SK-N-SH (cell line): ENCODE data around the gene CLMP. TPM values are rescaled to one million over a fixed set of nuclear protein-coding genes. Genes with fewer than 3 reads are reported as not detected.

Source experiments
- CTCF ChIA-PET: fragments of 300-600, 350-600 bp; formaldehyde crosslinking; extraction: SDS; loops from one replicate; lab custom pipeline; 2021; lab: Yijun Ruan, JAX
- POLR2A ChIA-PET: fragments of 350-600 bp; sonication (Branson Sonifier 250); formaldehyde crosslinking; extraction: SDS; loops from one replicate; lab custom pipeline; 2020; ENCODE audit warnings: antibody characterized with exemption, inconsistent platforms; lab: Yijun Ruan, JAX
- DNase-seq: peaks from one replicate; pipeline ENCODE4 v3.0.0; 2012
- H2AFZ ChIP-seq: fragments of 200-600 bp; sonication (generic); 2 replicates; pipeline ENCODE4 v1.8.1; 2016; ENCODE audit warnings: antibody characterized with exemption, mild to moderate bottlenecking, low read depth
- H3F3A ChIP-seq: fragments of 200-600 bp; sonication (generic); replicated peaks from 2 replicates; pipeline ENCODE3; 2016; ENCODE audit warnings: antibody characterized with exemption, mild to moderate bottlenecking; ENCODE audit not compliant: insufficient read depth
- H3K27ac ChIP-seq, 2 experiments: fragments of 200-500 bp in 1 of 2; fragments of 200-600 bp in 1 of 2; sonication (Bioruptor generic) in 1 of 2; sonication (generic), shearing (Covaris generic) in 1 of 2; 2 replicates each; pipeline versions ENCODE4 v1.5.1 to v1.6.1; 2014 to 2016; ENCODE audit warnings: low read depth in 2 of 2, inconsistent platforms in 1 of 2, low read length in 1 of 2, mild to moderate bottlenecking in 1 of 2, mixed read lengths in 1 of 2
- H3K27me3 ChIP-seq: fragments of 200-600 bp; sonication (generic), shearing (Covaris generic); 2 replicates; pipeline ENCODE4 v1.6.1; 2016; ENCODE audit warnings: mixed run types; ENCODE audit not compliant: insufficient read depth
- H3K36me3 ChIP-seq, 2 experiments: fragments of 200-500 bp in 1 of 2; fragments of 200-600 bp in 1 of 2; sonication (Bioruptor generic) in 1 of 2; sonication (generic) in 1 of 2; replicated peaks in 1 of 2; 2 replicates each; pipeline versions ENCODE3 to v1.5.1; 2014 to 2016; ENCODE audit warnings: low read length in 1 of 2, mild to moderate bottlenecking in 1 of 2; ENCODE audit not compliant: insufficient read depth in 2 of 2, control insufficient read depth in 1 of 2
- H3K4me1 ChIP-seq, 2 experiments: fragments of 200-500 bp in 1 of 2; fragments of 200-600 bp in 1 of 2; sonication (Bioruptor generic) in 1 of 2; sonication (generic), shearing (Covaris generic) in 1 of 2; 2 replicates each; pipeline versions ENCODE4 v1.5.1 to v1.6.1; 2014 to 2016; ENCODE audit warnings: low read depth in 1 of 2, low read length in 1 of 2, mixed run types in 1 of 2; ENCODE audit not compliant: insufficient read depth in 2 of 2, control insufficient read depth in 1 of 2
- H3K4me2 ChIP-seq: fragments of 200-600 bp; sonication (generic), shearing (Covaris generic); 2 replicates; pipeline ENCODE4 v1.6.1; 2017; ENCODE audit warnings: mixed run types
- H3K4me3 ChIP-seq, 2 experiments: fragments of 200-500 bp in 1 of 2; fragments of 200-600 bp in 1 of 2; sonication (Bioruptor generic) in 1 of 2; sonication (generic), shearing (Covaris generic) in 1 of 2; 2 replicates each; pipeline versions ENCODE4 v1.5.1 to v1.8.1; 2014 to 2016; ENCODE audit warnings: low read depth in 2 of 2, inconsistent platforms in 1 of 2, low read length in 1 of 2, mild to moderate bottlenecking in 1 of 2, mixed read lengths in 1 of 2, moderate library complexity in 1 of 2
- H3K79me2 ChIP-seq: fragments of 200-600 bp; sonication (generic); 2 replicates; pipeline ENCODE4 v1.8.1; 2017; ENCODE audit warnings: mild to moderate bottlenecking; ENCODE audit not compliant: insufficient read depth
- H3K9ac ChIP-seq: fragments of 200-600 bp; sonication (generic); 2 replicates; pipeline ENCODE4 v1.6.1; 2017; ENCODE audit warnings: mixed run types
- H3K9me2 ChIP-seq: fragments of 200-600 bp; sonication (generic); 2 replicates; pipeline ENCODE4 v1.6.1; 2017; ENCODE audit warnings: mixed run types
- H3K9me3 ChIP-seq: fragments of 200-600 bp; sonication (generic); 2 replicates; pipeline ENCODE4 v1.6.1; 2017; ENCODE audit warnings: mixed run types, mild to moderate bottlenecking, moderate library complexity
- H4K20me1 ChIP-seq: fragments of 200-600 bp; sonication (generic); 2 replicates; pipeline ENCODE4 v1.6.1; 2017; ENCODE audit warnings: mild to moderate bottlenecking, mixed run types; ENCODE audit not compliant: insufficient read depth
- CHD2 ChIP-seq: fragments of 150-350 bp; IDR thresholded peaks from 2 replicates; pipeline ENCODE4 v1.6.1; 2018; ENCODE audit warnings: low read length; ENCODE audit not compliant: partially characterized antibody
- ELF1 ChIP-seq: IDR thresholded peaks from 2 replicates; pipeline ENCODE4 v1.4.0; 2012
- EP300 ChIP-seq, 2 experiments: IDR thresholded peaks; 2 replicates each; pipeline versions ENCODE4 v1.4.0 to v1.6.1; 2012; ENCODE audit warnings: borderline replicate concordance in 1 of 2, low read depth in 1 of 2, low read length in 1 of 2
- EZH2phosphoT487 ChIP-seq: fragments of 200-600 bp; sonication (generic); IDR thresholded peaks from 2 replicates; pipeline ENCODE4 v1.6.1; 2017; ENCODE audit warnings: low read depth, mixed run types, mild to moderate bottlenecking, antibody characterized with exemption, moderate library complexity, borderline replicate concordance
- FOSL2 ChIP-seq: IDR thresholded peaks from 2 replicates; pipeline ENCODE4 v1.4.0; 2012; ENCODE audit warnings: low read depth, mild to moderate bottlenecking, moderate library complexity, borderline replicate concordance
- FOXM1 ChIP-seq: IDR thresholded peaks from 2 replicates; pipeline ENCODE4 v1.4.0; 2012; ENCODE audit warnings: low read depth, mild to moderate bottlenecking
- GABPA ChIP-seq: IDR thresholded peaks from 2 replicates; pipeline ENCODE4 v1.4.0; 2012; ENCODE audit warnings: low read depth, mild to moderate bottlenecking
- GATA2 ChIP-seq: sonication (generic); formaldehyde crosslinking; IDR thresholded peaks from 2 replicates; pipeline ENCODE4 v1.5.0; 2020; ENCODE audit warnings: mild to moderate bottlenecking, missing genetic modification reagents
- JUND ChIP-seq: IDR thresholded peaks from 2 replicates; pipeline ENCODE4 v1.4.0; 2012
- MEF2A ChIP-seq: IDR thresholded peaks from 2 replicates; pipeline ENCODE4 v1.4.0; 2012; ENCODE audit warnings: low read depth, borderline replicate concordance
- MXI1 ChIP-seq: IDR thresholded peaks from 2 replicates; pipeline ENCODE4 v1.6.1; 2012; ENCODE audit warnings: mild to moderate bottlenecking, low read depth, low read length, improper control_type of control experiment
- NFIC ChIP-seq: IDR thresholded peaks from 2 replicates; pipeline ENCODE4 v1.4.0; 2012; ENCODE audit warnings: borderline replicate concordance
- PBX3 ChIP-seq: IDR thresholded peaks from 2 replicates; pipeline ENCODE4; 2012
- RAD21 ChIP-seq: IDR thresholded peaks from 2 replicates; pipeline ENCODE4 v1.6.1; 2012; ENCODE audit warnings: mild to moderate bottlenecking, low read length
- RXRA ChIP-seq: IDR thresholded peaks from 2 replicates; pipeline ENCODE4 v1.4.0; 2012; ENCODE audit warnings: low read depth, mild to moderate bottlenecking, borderline replicate concordance
- SIN3A ChIP-seq: IDR thresholded peaks from 2 replicates; pipeline ENCODE4 v1.6.1; 2012; ENCODE audit warnings: low read depth, mild to moderate bottlenecking, low read length, moderate library complexity, borderline replicate concordance
- SMC3 ChIP-seq: IDR thresholded peaks from 2 replicates; pipeline ENCODE4 v1.6.1; 2012; ENCODE audit warnings: low read depth, low read length, improper control_type of control experiment
- TAF1 ChIP-seq: IDR thresholded peaks from 2 replicates; pipeline ENCODE4 v1.6.1; 2012; ENCODE audit warnings: low read depth, mild to moderate bottlenecking, low read length, moderate library complexity, borderline replicate concordance
- YY1 ChIP-seq: IDR thresholded peaks from 2 replicates; pipeline ENCODE4 v1.4.0; 2012; ENCODE audit warnings: low read depth, mild to moderate bottlenecking
- WGBS: methylation state at CpG from one replicate; pipeline ENCODE4 v1.1.6; 2017; ENCODE audit warnings: low lambda C conversion rate; 5-methylcytosine and 5-hydroxymethylcytosine counted together
- polyA plus RNA-seq, 3 experiments: library from polyadenylated mRNA; depleted of rRNA; stranded (reverse); fragments of >200 nt; gene quantifications; 2 replicates each; pipeline ENCODE4 v1.2.3, GENCODE V29; 2012
- TF ChIP-seq, protein P1 (sequence below): fragments of 200-600 bp; sonication (generic); IDR thresholded peaks from 2 replicates; pipeline ENCODE4 v1.6.1; 2017; ENCODE audit warnings: antibody characterized with exemption, mild to moderate bottlenecking, moderate library complexity
- TF ChIP-seq, protein P2 (sequence below): fragments of 150-350 bp; IDR thresholded peaks from 2 replicates; pipeline ENCODE4 v1.6.1; 2017; ENCODE audit warnings: antibody characterized with exemption, low read length, low read depth, borderline replicate concordance

CLMP gene
- polyA plus RNA-seq, 1 of the 3 experiments (the other 2 are of a cell fraction), result 61.9 TPM

GRCh38 chr11:123100379-123101085 lies 94.5 kb downstream of the CLMP start:
- Histone ChIP-seq H3K4me3 (no peak overlapping the region), H3K36me3 (peaks cover 0 to 16% of the 10 kb centered on the region in 2 experiments), H3F3A (peaks cover 20% of the 10 kb centered on the region), H3K4me1 (peaks cover 8 to 16% of the 10 kb centered on the region in 2 experiments; a peak in 2 of 4 replicates), H3K27ac (peak overlapping the region; percentile 18 to 26; a peak in 2 of 4 replicates), H3K9ac (peak overlapping the region; percentile 34; the same call in 1 of the 2 replicates), H2AFZ (no peak overlapping the region), H3K9me3 (no peaks in the 10 kb centered on the region), H3K27me3 (no peaks in the 10 kb centered on the region), H4K20me1 (no peaks in the 10 kb centered on the region; the same call in 1 of the 2 replicates), H3K79me2 (peaks cover 79% of the 10 kb centered on the region), H3K9me2 (no peaks in the 10 kb centered on the region), H3K4me2 (peak overlapping the region; percentile 42; the same call in 1 of the 2 replicates)
- 86% methylated on average over 7 of the region's 7 CpGs for WGBS
- TF ChIP-seq CHD2 (no peak), RXRA (no peak), YY1 (no peak), MEF2A (no peak), FOXM1 (no peak), ELF1 (no peak), EZH2phosphoT487 (no peak), MXI1 (no peak), GABPA (no peak), RAD21 (no peak), FOSL2 (no peak), SIN3A (no peak), EP300 (IDR thresholded peaks at IDR 0.05; ENCODE audit: borderline replicate concordance in 1 of 2, low read depth in 1 of 2, low read length in 1 of 2) (no peak), NFIC (no peak)
- TF ChIP-seq, protein P1, sequence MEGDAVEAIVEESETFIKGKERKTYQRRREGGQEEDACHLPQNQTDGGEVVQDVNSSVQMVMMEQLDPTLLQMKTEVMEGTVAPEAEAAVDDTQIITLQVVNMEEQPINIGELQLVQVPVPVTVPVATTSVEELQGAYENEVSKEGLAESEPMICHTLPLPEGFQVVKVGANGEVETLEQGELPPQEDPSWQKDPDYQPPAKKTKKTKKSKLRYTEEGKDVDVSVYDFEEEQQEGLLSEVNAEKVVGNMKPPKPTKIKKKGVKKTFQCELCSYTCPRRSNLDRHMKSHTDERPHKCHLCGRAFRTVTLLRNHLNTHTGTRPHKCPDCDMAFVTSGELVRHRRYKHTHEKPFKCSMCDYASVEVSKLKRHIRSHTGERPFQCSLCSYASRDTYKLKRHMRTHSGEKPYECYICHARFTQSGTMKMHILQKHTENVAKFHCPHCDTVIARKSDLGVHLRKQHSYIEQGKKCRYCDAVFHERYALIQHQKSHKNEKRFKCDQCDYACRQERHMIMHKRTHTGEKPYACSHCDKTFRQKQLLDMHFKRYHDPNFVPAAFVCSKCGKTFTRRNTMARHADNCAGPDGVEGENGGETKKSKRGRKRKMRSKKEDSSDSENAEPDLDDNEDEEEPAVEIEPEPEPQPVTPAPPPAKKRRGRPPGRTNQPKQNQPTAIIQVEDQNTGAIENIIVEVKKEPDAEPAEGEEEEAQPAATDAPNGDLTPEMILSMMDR, result no peak
- DNase-seq, result no peak
- CTCF ChIA-PET, result interaction anchor here (1.7 to 20.4 kb wide), 5 partner anchors 12 to 378 kb away, joined by 6 to 437 read pairs (median 11); no protein-coding TSS in a partner anchor
- POLR2A ChIA-PET, result no interaction called here

GRCh38 chr11:123098990-123099389 lies 96.1 kb downstream of the CLMP start:
- no peak overlapping the region for H3K4me2 ChIP-seq
- 100% methylated on average over 3 of the region's 3 CpGs for WGBS
- H3K79me2 ChIP-seq, result peaks cover 70% of the 10 kb centered on the region
- no peaks in the 10 kb centered on the region for H3K9me2 ChIP-seq
- no peak overlapping the region for H3K9ac ChIP-seq
- H3K36me3 ChIP-seq, result peaks cover 2 to 28% of the 10 kb centered on the region in 2 experiments
- no peak overlapping the region for H3K27ac ChIP-seq
- ChIA-PET CTCF (interaction anchor here (1.0 to 20.4 kb wide), 5 partner anchors 13 to 376 kb away, joined by 3 to 437 read pairs (median 11); no protein-coding TSS in a partner anchor), POLR2A (no interaction called here)
- H3K9me3 ChIP-seq, result no peaks in the 10 kb centered on the region
- no peak overlapping the region for H2AFZ ChIP-seq
- no peaks in the 10 kb centered on the region for H3K27me3 ChIP-seq
- no peaks in the 10 kb centered on the region; the same call in 1 of the 2 replicates for H4K20me1 ChIP-seq
- peaks cover 18% of the 10 kb centered on the region for H3F3A ChIP-seq
- TF ChIP-seq GATA2 (no peak), TAF1 (no peak), EZH2phosphoT487 (no peak), SMC3 (no peak), NFIC (no peak), PBX3 (no peak), JUND (no peak)
- TF ChIP-seq, protein P2, sequence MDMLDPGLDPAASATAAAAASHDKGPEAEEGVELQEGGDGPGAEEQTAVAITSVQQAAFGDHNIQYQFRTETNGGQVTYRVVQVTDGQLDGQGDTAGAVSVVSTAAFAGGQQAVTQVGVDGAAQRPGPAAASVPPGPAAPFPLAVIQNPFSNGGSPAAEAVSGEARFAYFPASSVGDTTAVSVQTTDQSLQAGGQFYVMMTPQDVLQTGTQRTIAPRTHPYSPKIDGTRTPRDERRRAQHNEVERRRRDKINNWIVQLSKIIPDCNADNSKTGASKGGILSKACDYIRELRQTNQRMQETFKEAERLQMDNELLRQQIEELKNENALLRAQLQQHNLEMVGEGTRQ, result no peak
- H3K4me3 ChIP-seq, result no peak overlapping the region
- DNase-seq, result no peak
- H3K4me1 ChIP-seq, result peaks cover 8 to 16% of the 10 kb centered on the region in 2 experiments; a peak in 2 of 4 replicates
